HG03097 (cell line): ENCODE measurements around the gene ITPR3.

ENCODE experiments used
- ATAC-seq: cut with Tn5 transposase; IDR thresholded peaks from one replicate; pipeline ENCODE4 v1.9.1; 2021; ENCODE audit not compliant: unreplicated experiment, low FRiP score

The ITPR3 gene

GRCh38 chr6:33620856-33621710 lies at the start of gene ITPR3:
Gene ITPR3, plus strand, starts transcription at chr6:33621322. Its CDS starts 281 bp downstream, at chr6:33621603.
- ATAC-seq: peak; percentile 48

GRCh38 chr6:33571637-33572316 lies 49.3 kb upstream of the ITPR3 start:
- ATAC-seq: no peak

- ATAC-seq: no peak
Observed at GRCh38 chr6:33575211-33575610, 45.9 kb upstream of the ITPR3 start.

GRCh38 chr6:33576668-33577067 lies 44.5 kb upstream of the ITPR3 start:
- ATAC-seq: no peak

GRCh38 chr6:33577106-33577535 lies 44.0 kb upstream of the ITPR3 start:
- no peak for ATAC-seq

- ATAC-seq: no peak
Observed at GRCh38 chr6:33577718-33578117, 43.4 kb upstream of the ITPR3 start.

GRCh38 chr6:33578164-33578563 lies 43.0 kb upstream of the ITPR3 start:
- ATAC-seq: no peak

- no peak for ATAC-seq
Observed at GRCh38 chr6:33578588-33579011, 42.5 kb upstream of the ITPR3 start.

- ATAC-seq: peak; percentile 82
Observed at GRCh38 chr6:33579828-33580714, 41.1 kb upstream of the ITPR3 start, which contains the start of gene BAK1. Gene BAK1, minus strand, starts transcription at chr6:33580276. Its CDS starts 2,672 bp downstream, at chr6:33577604.

GRCh38 chr6:33581186-33581585 lies 39.9 kb upstream of the ITPR3 start:
- no peak for ATAC-seq

- ATAC-seq: no peak
Observed at GRCh38 chr6:33583591-33584155, 37.4 kb upstream of the ITPR3 start.

GRCh38 chr6:33584700-33585402 lies 36.3 kb upstream of the ITPR3 start:
- no peak for ATAC-seq

- ATAC-seq: no peak
Observed at GRCh38 chr6:33585403-33586107, 35.6 kb upstream of the ITPR3 start.

- no peak for ATAC-seq
Observed at GRCh38 chr6:33586108-33586640, 34.9 kb upstream of the ITPR3 start.

- ATAC-seq: no peak
Observed at GRCh38 chr6:33587529-33587928, 33.6 kb upstream of the ITPR3 start.

GRCh38 chr6:33588894-33589293 lies 32.2 kb upstream of the ITPR3 start:
- ATAC-seq: no peak

- ATAC-seq: no peak
Observed at GRCh38 chr6:33589392-33589730, 31.8 kb upstream of the ITPR3 start.

- ATAC-seq: no peak
Observed at GRCh38 chr6:33589731-33590530, 31.2 kb upstream of the ITPR3 start.
